Sigmoid colon (tissue), 4 donors: ENCODE data around the gene OXCT1.

Source experiments
- EP300 ChIP-seq, 4 donors: sonication (generic); formaldehyde crosslinking; IDR thresholded peaks; one replicate each; pipeline ENCODE4 v1.6.1; 2017; ENCODE audit warnings: antibody characterized with exemption in 4 of 4
- POLR2A ChIP-seq, 2 donors: fragments of 450-650 bp; IDR thresholded peaks; one replicate each; pipeline ENCODE4 v1.6.1; 2016; ENCODE audit warnings: antibody characterized with exemption in 2 of 2, mild to moderate bottlenecking in 2 of 2, moderate library complexity in 2 of 2

DNA sequence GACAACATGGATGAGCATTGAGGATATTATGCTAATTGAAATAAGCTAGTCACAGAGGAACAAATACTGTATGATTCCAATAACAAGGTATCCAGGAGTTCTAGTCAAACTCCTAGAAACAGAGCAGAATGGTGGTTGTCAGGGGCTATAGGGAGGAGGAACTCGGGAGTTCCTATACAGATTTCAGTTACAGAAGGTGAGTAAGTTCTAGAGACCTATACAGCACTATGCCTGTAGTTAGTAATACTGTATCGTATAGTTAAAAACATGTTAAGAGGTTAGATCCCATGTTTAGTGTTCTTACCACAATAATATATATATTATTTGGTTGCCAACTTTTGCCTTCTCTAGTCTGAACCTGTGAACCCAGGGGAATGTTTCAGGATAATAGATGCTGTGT lies 7.9 kb upstream of the OXCT1 start:
- TF ChIP-seq EP300 (IDR thresholded peaks at IDR 0.05) (no peak), POLR2A (IDR thresholded peaks at IDR 0.05) (no peak)
